ENCODE measurements around the gene ADH1C.
"Not testable (repeated sequence)": the region's sequence is repeated elsewhere in the genome, so short reads cannot be mapped to it uniquely, and the experiment has no call there.

Gene ADH1C

GRCh38 chr4:99361268-99361898 is 8.8 kb upstream of the ADH1C start:
- TF ChIP-seq Cebpa-rat (IDR thresholded peaks at IDR 0.05), result no peak
- Histone ChIP-seq H4K20me1 (no peaks in the 10 kb centered on the region), H3K27ac (no peak overlapping the region), H3K4me1 (no peaks in the 10 kb centered on the region), H3K4me2 (no peak overlapping the region), H3K27me3 (no peaks in the 10 kb centered on the region), H3K9ac (no peak overlapping the region), H3K9me3 (replicated peaks in 1 of 11) (peaks cover 8 to 22% (median 10%) of the 10 kb centered on the region in 11 experiments; a peak in 20 of 22 replicates), H3K36me3 (no peaks in the 10 kb centered on the region), H3K4me3 (no peak overlapping the region)

GRCh38 chr4:99359480-99360204 is 7.1 kb upstream of the ADH1C start:
- no peak overlapping the region for H3K4me3 ChIP-seq
- H3K9ac ChIP-seq, result no peak overlapping the region
- H3K27ac ChIP-seq, result no peak overlapping the region
- H3K4me2 ChIP-seq, result no peak overlapping the region
- no peaks in the 10 kb centered on the region for H3K36me3 ChIP-seq
- H3K9me3 ChIP-seq (replicated peaks in 1 of 11), result peaks cover 9 to 24% (median 20%) of the 10 kb centered on the region in 11 experiments; a peak in 21 of 22 replicates
- no peaks in the 10 kb centered on the region for H3K27me3 ChIP-seq
- no peak for TF ChIP-seq Cebpa-rat (IDR thresholded peaks at IDR 0.05)
- no peaks in the 10 kb centered on the region for H3K4me1 ChIP-seq
- no peaks in the 10 kb centered on the region for H4K20me1 ChIP-seq

GRCh38 chr4:99357948-99358347 is 5.4 kb upstream of the ADH1C start:
- Histone ChIP-seq H3K4me3 (no peak overlapping the region), H3K4me2 (no peak overlapping the region), H3K27ac (no peak overlapping the region), H3K27me3 (no peaks in the 10 kb centered on the region), H3K9ac (no peak overlapping the region), H3K36me3 (no peaks in the 10 kb centered on the region), H3K9me3 (replicated peaks in 1 of 11) (peaks cover 9 to 33% (median 26%) of the 10 kb centered on the region in 11 experiments; a peak in 21 of 22 replicates), H3K4me1 (peaks cover 0 to 3% (median 1%) of the 10 kb centered on the region in 10 experiments; a peak in 8 of 20 replicates), H4K20me1 (no peaks in the 10 kb centered on the region)
- no peak for TF ChIP-seq Cebpa-rat (IDR thresholded peaks at IDR 0.05)

- Histone ChIP-seq H3K9ac (no peak overlapping the region), H3K36me3 (no peaks in the 10 kb centered on the region), H3K27ac (no peak overlapping the region), H3K4me2 (no peak overlapping the region), H3K9me3 (replicated peaks in 1 of 11) (peaks cover 9 to 33% (median 26%) of the 10 kb centered on the region in 11 experiments; a peak in 21 of 22 replicates), H3K4me3 (no peak overlapping the region), H4K20me1 (no peaks in the 10 kb centered on the region), H3K27me3 (no peaks in the 10 kb centered on the region), H3K4me1 (peaks cover 0 to 8% (median 3%) of the 10 kb centered on the region in 10 experiments; a peak in 9 of 20 replicates)
- no peak for TF ChIP-seq Cebpa-rat (IDR thresholded peaks at IDR 0.05)
Observed at GRCh38 chr4:99356992-99357391, 4.4 kb upstream of the ADH1C start.

GRCh38 chr4:99356149-99356548 is 3.6 kb upstream of the ADH1C start:
- not testable (repeated sequence) for H3K27me3 ChIP-seq, H3K27ac ChIP-seq, H3K36me3 ChIP-seq, H3K4me1 ChIP-seq, H3K4me2 ChIP-seq, H3K4me3 ChIP-seq, H3K9ac ChIP-seq, H4K20me1 ChIP-seq
- peaks cover 9 to 33% (median 26%) of the 10 kb centered on the region in 11 experiments; a peak in 21 of 22 replicates for H3K9me3 ChIP-seq (replicated peaks in 1 of 11)

GRCh38 chr4:99351487-99351886 is 1.1 kb downstream of the ADH1C start:
- H3K4me2 ChIP-seq, result no peak overlapping the region
- TF ChIP-seq Cebpa-rat (IDR thresholded peaks at IDR 0.05), result no peak
- H4K20me1 ChIP-seq, result no peaks in the 10 kb centered on the region
- H3K4me1 ChIP-seq, result peaks cover 0 to 8% (median 3%) of the 10 kb centered on the region in 10 experiments; a peak in 9 of 20 replicates
- H3K9ac ChIP-seq, result no peak overlapping the region
- peaks cover 0 to 22% (median 16%) of the 10 kb centered on the region in 11 experiments; a peak in 20 of 22 replicates for H3K9me3 ChIP-seq (replicated peaks in 1 of 11)
- H3K27ac ChIP-seq, result no peak overlapping the region
- H3K27me3 ChIP-seq, result no peaks in the 10 kb centered on the region
- no peaks in the 10 kb centered on the region for H3K36me3 ChIP-seq
- H3K4me3 ChIP-seq, result no peak overlapping the region

- Histone ChIP-seq H3K4me2 (no peak overlapping the region), H3K4me3 (no peak overlapping the region), H4K20me1 (no peaks in the 10 kb centered on the region), H3K9me3 (replicated peaks in 1 of 11) (peaks cover 0 to 7% (median 4%) of the 10 kb centered on the region in 11 experiments; a peak in 5 of 22 replicates), H3K4me1 (peaks cover 0 to 8% (median 3%) of the 10 kb centered on the region in 10 experiments; a peak in 9 of 20 replicates), H3K27me3 (no peaks in the 10 kb centered on the region), H3K27ac (no peak overlapping the region), H3K36me3 (no peaks in the 10 kb centered on the region), H3K9ac (no peak overlapping the region)
- no peak for TF ChIP-seq Cebpa-rat (IDR thresholded peaks at IDR 0.05)
Observed at GRCh38 chr4:99349338-99349737, 3.2 kb downstream of the ADH1C start.

- not testable (repeated sequence) for H4K20me1 ChIP-seq; H3K4me3 ChIP-seq; H3K9ac ChIP-seq; H3K27me3 ChIP-seq; H3K4me2 ChIP-seq; H3K4me1 ChIP-seq; H3K36me3 ChIP-seq; H3K9me3 ChIP-seq (replicated peaks in 1 of 11); H3K27ac ChIP-seq
Observed at GRCh38 chr4:99342624-99343023, 9.9 kb downstream of the ADH1C start.

GRCh38 chr4:99341426-99341825 is 11.1 kb downstream of the ADH1C start:
- Histone ChIP-seq H3K27ac (no peak overlapping the region), H3K27me3 (no peaks in the 10 kb centered on the region), H3K4me3 (no peak overlapping the region), H3K9ac (no peak overlapping the region), H4K20me1 (no peaks in the 10 kb centered on the region), H3K9me3 (replicated peaks in 1 of 11) (no peaks in the 10 kb centered on the region), H3K36me3 (no peaks in the 10 kb centered on the region), H3K4me2 (no peak overlapping the region), H3K4me1 (no peaks in the 10 kb centered on the region)
- TF ChIP-seq Cebpa-rat (IDR thresholded peaks at IDR 0.05), result no peak

GRCh38 chr4:99339172-99339571 is 13.4 kb downstream of the ADH1C start:
- Histone ChIP-seq H3K9ac (no peak overlapping the region), H3K36me3 (no peaks in the 10 kb centered on the region), H3K4me1 (no peaks in the 10 kb centered on the region), H4K20me1 (no peaks in the 10 kb centered on the region), H3K27ac (no peak overlapping the region), H3K4me3 (no peak overlapping the region), H3K9me3 (replicated peaks in 1 of 11) (no peaks in the 10 kb centered on the region), H3K4me2 (no peak overlapping the region), H3K27me3 (no peaks in the 10 kb centered on the region)
- no peak for TF ChIP-seq Cebpa-rat (IDR thresholded peaks at IDR 0.05)
